Activated CD4-positive, alpha-beta T cell treated with anti-CD3 and anti-CD28 coated beads, Interleukin-2, Interleukin-4, amounts not matched to agents 100 ng/mL and 50 ng/mL, durations not matched to agents 16 hours and 8 hours (primary cell): Measurements from ENCODE around the gene GGT6.

ENCODE experiments used
- DNase-seq: peaks from one replicate; pipeline ENCODE4 v3.0.0-alpha.2; 2020; ENCODE audit warnings: low spot score

The GGT6 gene

DNA sequence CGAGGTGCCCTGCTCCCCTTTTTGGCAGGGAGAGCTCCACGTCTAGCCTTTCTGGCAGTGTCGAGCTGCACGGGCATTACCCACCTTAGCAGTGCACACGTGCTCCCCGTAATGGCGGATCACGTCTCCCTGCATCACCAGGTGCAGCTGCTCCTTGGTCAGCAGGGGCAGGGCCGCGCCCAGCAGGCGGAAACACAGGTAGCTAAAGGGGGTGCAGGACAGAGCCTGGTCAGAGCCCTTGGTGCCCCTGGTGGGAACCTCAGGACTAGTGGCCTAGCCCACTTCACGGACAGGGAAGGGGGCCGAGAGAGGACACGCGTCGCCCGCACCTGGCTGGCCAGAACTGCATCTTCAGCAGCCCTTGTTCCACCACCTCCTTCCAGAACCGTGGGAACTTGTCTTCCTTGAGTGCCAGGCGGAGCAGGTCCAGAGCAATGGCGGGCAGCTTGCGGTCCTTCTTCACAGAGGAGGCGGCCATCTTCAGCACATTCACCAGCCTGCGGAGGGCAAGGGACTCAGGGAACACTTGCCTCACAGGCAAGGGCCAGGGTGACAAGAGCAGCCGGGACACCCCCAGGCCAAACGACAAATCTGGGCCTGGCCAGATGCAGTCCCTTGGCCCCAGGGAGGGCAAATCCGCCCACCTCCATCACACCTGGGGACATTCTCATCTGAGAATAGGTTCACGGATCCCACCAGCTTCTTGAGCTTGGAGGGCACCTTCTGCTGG, 8.4 kb downstream of the GGT6 start:
- no peak for DNase-seq

GRCh38 chr17:4551141-4551540, 9.2 kb downstream of the GGT6 start:
- no peak for DNase-seq

DNA sequence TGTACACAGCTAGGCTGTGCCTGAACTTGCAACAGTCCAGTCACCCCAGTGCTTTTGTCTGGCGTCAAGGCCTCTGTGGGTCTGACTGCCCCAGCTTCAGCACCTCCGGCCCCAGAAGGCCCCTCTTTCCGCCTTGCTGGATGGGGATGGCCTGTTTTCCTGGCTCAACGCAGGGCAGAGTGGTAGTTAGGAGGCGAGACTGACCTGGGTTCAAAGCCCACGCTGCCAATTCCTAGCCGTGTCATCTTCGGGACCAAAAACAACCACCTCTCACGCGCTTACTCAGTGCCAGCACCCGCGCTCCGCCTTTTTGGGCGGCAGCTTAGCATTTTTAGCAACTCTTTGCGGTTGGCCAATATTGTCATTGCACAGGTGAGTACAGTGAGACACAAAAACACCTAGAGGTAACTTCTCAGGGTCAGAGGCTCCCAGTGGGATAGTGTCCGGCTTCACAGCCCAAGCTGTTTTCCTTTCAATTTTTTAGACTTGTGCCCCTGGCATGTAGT, 9.8 kb downstream of the GGT6 start:
- no peak for DNase-seq

- no peak for DNase-seq
Observed at GRCh38 chr17:4549781-4550533, 10.4 kb downstream of the GGT6 start.

- DNase-seq: no peak
Observed at GRCh38 chr17:4548721-4549531, 11.5 kb downstream of the GGT6 start.

DNA sequence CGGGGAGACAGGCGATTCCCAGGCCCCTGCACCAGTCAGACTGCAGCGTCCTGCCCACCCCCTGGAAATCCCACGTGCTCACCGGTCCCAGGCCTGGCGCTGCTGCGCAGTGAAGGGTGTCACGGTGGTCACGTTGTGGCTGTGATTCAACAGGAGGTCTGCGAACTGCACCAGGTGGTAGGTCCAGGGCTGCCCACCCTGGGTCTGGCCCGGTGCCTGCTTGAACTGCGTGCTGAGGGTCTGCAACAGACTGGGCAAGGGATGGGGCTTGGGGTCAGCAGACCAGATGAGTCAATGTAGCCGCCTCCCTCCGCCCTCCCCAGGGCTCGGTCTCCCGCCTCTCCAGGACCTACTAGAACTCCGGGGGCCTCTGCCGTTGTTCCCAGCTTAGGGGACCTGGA, 12.3 kb downstream of the GGT6 start:
- DNase-seq: no peak

DNA sequence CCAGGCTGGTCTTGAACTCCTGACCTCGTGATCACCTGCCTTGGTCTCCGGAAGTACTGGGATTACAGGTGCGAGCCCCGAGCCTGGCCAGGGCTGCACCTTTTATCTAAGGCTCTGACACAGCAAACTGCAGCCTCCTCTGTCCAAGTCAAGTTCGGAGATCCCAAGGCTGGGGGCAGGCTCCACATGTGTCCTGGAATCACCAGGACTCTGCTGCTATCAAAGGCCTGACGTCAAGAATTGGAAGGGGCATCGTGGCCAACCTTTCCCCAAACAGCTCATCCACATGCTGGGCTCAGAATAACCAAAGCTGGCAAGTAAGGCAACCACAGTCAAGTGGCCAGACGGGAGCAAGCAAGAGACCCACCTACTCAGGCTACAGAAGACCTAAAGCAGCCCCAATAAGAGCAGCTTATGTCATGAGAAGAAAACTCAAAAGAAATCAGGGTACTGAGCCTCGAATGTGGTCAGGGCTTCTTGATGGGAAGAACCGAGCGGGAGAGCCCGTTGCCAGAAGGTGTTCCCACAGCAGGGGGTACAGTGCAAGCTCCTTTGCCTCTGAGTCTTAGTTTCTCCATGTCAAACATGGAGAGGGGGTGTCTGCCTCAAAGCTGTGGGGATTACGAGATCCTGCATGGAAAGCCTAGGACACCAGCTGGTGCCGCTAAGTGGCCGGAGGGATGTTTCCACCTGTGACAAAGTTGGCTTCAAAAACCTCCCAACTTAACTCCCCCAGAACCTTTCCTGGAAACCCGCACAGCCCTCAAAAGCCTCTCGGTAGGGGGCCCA, 13.1 kb downstream of the GGT6 start:
- DNase-seq: no peak

- DNase-seq: no peak
Observed at GRCh38 chr17:4545217-4545951, 15.0 kb downstream of the GGT6 start.

GRCh38 chr17:4544951-4545216, 15.5 kb downstream of the GGT6 start:
- DNase-seq: no peak

GRCh38 chr17:4544135-4544950, 16.0 kb downstream of the GGT6 start:
- no peak for DNase-seq

GRCh38 chr17:4543557-4544026, 16.8 kb downstream of the GGT6 start:
- no peak for DNase-seq

GRCh38 chr17:4542726-4543191, 17.6 kb downstream of the GGT6 start:
- DNase-seq: no peak

GRCh38 chr17:4542003-4542725, 18.2 kb downstream of the GGT6 start:
- DNase-seq: no peak

DNA sequence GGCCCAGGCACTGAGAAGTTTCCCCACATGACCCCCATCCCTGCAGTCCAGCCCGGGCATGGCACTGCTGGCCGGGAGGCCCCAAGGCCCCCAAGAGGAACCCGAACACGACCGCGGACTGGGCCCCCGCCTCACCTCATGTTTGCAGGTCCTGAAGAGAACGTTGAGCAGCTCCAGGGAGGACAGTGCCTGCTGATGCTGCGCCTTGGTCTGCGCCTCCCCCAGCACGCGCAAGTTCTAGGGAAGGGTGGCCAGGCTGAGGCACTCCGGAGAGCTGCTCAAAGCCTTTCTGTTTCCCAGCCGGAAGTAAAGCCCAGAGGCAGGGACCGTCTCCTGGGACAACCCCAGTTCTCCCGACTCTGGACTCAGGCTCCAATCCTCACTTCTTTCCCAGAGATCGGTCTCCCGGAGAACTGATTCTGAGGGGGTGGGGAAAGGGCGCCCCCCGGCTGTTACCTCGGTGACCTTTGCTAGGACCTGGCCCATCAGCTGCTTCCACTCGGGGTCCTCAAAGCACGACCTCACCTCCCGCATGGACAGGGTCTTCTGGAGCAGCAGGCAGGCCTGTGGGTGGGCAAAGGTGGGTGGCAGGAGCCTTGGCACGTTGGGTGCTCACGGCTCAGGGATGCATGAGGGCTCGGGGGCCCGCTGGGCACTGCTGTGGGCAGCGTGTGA, 18.9 kb downstream of the GGT6 start:
- no peak for DNase-seq

DNA sequence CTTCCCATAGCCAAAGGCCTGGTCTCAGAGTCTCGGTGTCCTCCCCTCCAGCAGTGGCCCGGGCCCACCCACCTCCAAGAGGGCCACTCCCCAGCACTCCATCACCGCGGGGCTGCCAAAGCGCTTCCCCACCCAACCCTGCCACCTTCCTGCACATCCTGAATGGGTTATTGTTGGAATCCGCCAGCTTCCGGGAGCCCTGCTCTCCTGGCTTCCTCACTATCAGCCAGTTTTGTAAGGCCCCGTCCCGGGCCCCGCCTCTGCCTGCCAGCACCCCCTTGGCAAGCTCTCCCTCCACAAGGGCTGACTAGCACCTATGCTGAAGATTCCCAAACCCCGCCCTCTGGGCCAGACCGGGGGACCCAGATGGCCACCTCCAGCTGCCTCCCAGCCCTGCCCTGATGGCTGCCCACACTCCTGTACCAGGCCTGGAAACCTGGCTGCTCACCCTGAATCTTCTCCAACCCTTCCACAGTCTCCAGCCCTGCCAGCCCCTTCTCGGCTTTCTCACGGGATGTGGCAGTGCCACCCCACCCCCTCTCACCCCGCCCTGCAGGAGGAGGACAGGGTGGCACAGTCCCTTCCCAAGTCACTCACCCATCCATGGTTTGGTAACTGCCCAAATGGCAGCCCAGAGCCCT, 19.6 kb downstream of the GGT6 start:
- DNase-seq: no peak

GRCh38 chr17:4540224-4540651, 20.1 kb downstream of the GGT6 start:
- DNase-seq: no peak

GRCh38 chr17:4539576-4540223, 20.7 kb downstream of the GGT6 start:
- DNase-seq: no peak

DNA sequence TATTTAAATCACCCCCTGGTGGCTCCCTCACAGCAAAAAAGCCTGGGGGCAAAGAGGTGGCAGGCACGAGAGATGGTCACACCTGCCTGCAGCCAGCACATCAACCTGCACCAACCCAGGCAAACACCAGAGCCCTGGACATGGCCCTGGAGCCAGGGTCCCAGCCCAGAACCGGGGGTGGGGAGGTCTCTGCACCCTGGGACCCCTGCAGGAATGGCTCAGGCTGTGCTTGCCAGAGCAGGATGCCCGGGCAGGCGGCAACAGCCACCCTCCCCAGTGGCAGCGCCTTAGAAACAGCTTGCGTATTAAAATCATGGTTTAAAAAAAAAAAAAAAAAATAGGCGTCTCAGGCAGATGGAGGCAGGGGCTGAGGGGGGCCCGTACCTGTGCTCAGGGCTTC, 21.4 kb downstream of the GGT6 start:
- DNase-seq: no peak
